Measurements from ENCODE around the gene NFASC.

NFASC gene

DNA sequence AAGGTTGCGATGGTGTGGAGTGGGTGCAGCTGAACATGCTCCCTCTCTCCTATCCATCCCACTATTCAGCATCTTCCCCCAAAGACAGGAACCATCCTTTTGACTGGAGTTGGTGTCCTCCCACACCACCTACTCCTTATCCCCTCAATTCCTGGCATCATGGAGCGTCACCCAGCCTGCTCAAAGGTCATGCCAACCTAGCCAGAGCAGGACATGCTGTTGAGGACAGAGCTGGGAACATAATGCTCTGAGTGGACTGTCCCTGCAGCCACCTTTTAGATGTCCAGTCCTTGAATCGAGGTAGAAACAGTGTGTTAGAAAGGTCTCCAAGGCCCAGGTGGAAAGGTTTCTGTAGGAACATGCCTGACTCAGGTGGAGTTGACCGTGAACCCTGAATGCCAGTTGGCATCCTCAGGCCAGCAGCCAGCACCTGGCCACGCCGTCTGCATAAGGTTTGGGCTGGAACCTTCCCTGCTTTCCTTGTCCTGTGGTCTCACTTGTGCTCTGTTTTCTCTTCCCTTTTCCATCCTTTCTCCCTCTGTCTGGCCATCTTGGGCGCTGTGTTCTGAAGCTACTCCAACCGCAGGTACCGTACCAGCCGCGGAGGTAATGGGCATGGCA, 120.2 kb downstream of the NFASC start:
- H3K9me3 ChIP-seq (ENCODE audit: control insufficient read depth in 2 of 2, low read length in 2 of 2) = no peaks in the 10 kb centered on the region
- H3K9ac ChIP-seq (ENCODE audit: low read length in 2 of 2) = no peak overlapping the region
- H3K4me1 ChIP-seq (ENCODE audit: control insufficient read depth, insufficient read depth, low read length) = peaks cover 5% of the 10 kb centered on the region
- H3K27ac ChIP-seq (ENCODE audit: low read length) = no peak overlapping the region
- no peaks in the 10 kb centered on the region for H3K27me3 ChIP-seq (ENCODE audit: control insufficient read depth in 1 of 2, insufficient read depth in 2 of 2, low read length in 2 of 2)
- H3K4me3 ChIP-seq (ENCODE audit: low read length in 2 of 2) = no peak overlapping the region
- peaks cover 25 to 66% of the 10 kb centered on the region in 2 donors for H3K36me3 ChIP-seq (ENCODE audit: control insufficient read depth in 2 of 2, insufficient read depth in 2 of 2, low read length in 2 of 2)

DNA sequence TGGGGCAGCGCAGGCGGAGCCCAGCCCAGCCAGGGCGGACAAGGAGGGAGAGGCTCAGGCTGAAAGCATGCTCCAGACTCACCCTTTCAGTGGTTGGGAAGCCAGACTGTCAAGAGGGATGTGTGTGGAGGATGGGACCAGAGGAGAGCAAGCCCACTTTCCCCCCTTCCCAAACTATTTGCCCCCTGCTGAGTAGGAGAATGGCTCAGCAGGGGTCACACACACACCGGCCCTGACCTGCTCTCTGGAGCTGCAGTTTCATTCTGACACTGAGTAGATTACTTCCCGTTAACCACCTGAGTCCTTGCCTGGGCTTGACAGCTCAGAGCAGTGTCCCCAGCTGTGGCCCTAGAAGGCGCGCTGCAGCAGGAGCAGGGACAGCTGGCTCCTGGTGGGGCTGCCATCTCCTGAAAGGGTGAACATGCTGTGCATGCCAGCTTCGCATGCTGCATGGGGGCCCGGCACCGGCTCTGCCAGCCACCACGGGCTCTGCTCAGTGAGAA, 120.7 kb downstream of the NFASC start:
- Histone ChIP-seq H3K36me3 (ENCODE audit: control insufficient read depth in 2 of 2, insufficient read depth in 2 of 2, low read length in 2 of 2) (peaks cover 25 to 60% of the 10 kb centered on the region in 2 donors), H3K27ac (ENCODE audit: low read length) (no peak overlapping the region), H3K4me1 (ENCODE audit: control insufficient read depth, insufficient read depth, low read length) (peaks cover 5% of the 10 kb centered on the region), H3K27me3 (ENCODE audit: control insufficient read depth in 1 of 2, insufficient read depth in 2 of 2, low read length in 2 of 2) (no peaks in the 10 kb centered on the region), H3K9me3 (ENCODE audit: control insufficient read depth in 2 of 2, low read length in 2 of 2) (no peaks in the 10 kb centered on the region), H3K9ac (ENCODE audit: low read length in 2 of 2) (no peak overlapping the region), H3K4me3 (ENCODE audit: low read length in 2 of 2) (no peak overlapping the region)

DNA sequence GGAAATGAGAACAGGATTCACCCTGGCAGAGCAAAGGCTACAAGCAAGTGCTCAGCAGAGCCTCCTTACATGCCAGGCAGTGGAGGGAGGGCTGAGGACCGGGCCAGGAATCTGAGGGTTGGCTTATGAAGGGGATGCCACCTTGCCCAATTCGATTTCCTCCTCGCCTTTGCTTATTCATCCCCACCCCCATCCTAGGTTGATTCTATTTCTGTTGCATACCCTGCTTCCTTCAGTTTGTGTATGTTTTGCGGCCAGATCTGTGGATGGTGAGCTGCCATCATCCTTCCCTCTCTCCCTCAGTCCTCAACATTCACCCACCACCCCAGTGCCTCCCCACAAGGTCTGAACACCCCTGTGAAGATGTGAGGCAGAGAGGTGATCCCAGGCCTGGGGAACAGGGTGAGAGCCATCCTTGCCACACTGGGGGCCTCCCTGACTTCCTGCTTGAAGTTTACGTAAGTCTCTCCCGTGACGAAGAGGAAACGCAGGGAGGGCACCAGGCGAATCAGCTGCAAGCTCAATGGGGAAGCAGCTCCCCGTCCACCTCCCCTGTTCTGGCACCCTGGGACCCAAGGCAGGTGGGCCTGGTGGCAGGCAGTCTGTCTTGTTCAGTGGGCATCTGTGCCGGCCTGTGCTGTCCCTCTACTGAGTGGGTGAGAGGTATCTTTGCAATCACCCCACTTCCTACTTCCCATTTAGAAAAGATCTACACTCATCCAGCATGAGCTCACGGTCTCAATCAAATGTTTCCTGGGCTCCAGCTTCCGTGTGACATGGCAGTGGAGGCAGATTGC, 121.7 kb downstream of the NFASC start:
- no peak overlapping the region for H3K4me3 ChIP-seq (ENCODE audit: low read length in 2 of 2)

DNA sequence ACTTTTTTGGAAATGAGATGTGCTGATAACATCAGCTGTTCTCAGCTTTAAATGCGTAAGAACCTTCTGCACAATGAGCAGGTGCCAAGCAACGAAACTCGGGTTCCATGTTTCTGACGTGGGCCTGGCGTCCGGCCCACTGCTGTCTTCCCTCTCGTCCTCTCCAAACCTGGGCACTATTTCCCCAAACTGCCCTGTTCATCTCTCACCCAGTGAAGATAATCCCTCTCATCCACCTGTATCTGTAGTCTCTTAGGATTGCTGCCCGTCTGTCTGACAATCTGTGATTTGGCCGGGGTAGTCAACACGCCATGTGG, 122.3 kb downstream of the NFASC start:
- H3K4me1 ChIP-seq (ENCODE audit: control insufficient read depth, insufficient read depth, low read length) = peaks cover 9% of the 10 kb centered on the region
- H3K27ac ChIP-seq (ENCODE audit: low read length) = no peak overlapping the region
- H3K27me3 ChIP-seq (ENCODE audit: control insufficient read depth in 1 of 2, insufficient read depth in 2 of 2, low read length in 2 of 2) = no peaks in the 10 kb centered on the region
- H3K4me3 ChIP-seq (ENCODE audit: low read length in 2 of 2) = no peak overlapping the region
- no peak overlapping the region for H3K9ac ChIP-seq (ENCODE audit: low read length in 2 of 2)
- H3K9me3 ChIP-seq (ENCODE audit: control insufficient read depth in 2 of 2, low read length in 2 of 2) = no peaks in the 10 kb centered on the region
- H3K36me3 ChIP-seq (ENCODE audit: control insufficient read depth in 2 of 2, insufficient read depth in 2 of 2, low read length in 2 of 2) = peaks cover 18 to 47% of the 10 kb centered on the region in 2 donors

More for the DNA sequence above, 121.7 kb downstream of the NFASC start:
- peak overlapping the region; percentile 24 for H3K27ac ChIP-seq (ENCODE audit: low read length)
- H3K4me1 ChIP-seq (ENCODE audit: control insufficient read depth, insufficient read depth, low read length) = peaks cover 9% of the 10 kb centered on the region
- no peaks in the 10 kb centered on the region for H3K27me3 ChIP-seq (ENCODE audit: control insufficient read depth in 1 of 2, insufficient read depth in 2 of 2, low read length in 2 of 2)
- no peak overlapping the region for H3K9ac ChIP-seq (ENCODE audit: low read length in 2 of 2)
- H3K9me3 ChIP-seq (ENCODE audit: control insufficient read depth in 2 of 2, low read length in 2 of 2) = no peaks in the 10 kb centered on the region
- peaks cover 24 to 50% of the 10 kb centered on the region in 2 donors for H3K36me3 ChIP-seq (ENCODE audit: control insufficient read depth in 2 of 2, insufficient read depth in 2 of 2, low read length in 2 of 2)

DNA sequence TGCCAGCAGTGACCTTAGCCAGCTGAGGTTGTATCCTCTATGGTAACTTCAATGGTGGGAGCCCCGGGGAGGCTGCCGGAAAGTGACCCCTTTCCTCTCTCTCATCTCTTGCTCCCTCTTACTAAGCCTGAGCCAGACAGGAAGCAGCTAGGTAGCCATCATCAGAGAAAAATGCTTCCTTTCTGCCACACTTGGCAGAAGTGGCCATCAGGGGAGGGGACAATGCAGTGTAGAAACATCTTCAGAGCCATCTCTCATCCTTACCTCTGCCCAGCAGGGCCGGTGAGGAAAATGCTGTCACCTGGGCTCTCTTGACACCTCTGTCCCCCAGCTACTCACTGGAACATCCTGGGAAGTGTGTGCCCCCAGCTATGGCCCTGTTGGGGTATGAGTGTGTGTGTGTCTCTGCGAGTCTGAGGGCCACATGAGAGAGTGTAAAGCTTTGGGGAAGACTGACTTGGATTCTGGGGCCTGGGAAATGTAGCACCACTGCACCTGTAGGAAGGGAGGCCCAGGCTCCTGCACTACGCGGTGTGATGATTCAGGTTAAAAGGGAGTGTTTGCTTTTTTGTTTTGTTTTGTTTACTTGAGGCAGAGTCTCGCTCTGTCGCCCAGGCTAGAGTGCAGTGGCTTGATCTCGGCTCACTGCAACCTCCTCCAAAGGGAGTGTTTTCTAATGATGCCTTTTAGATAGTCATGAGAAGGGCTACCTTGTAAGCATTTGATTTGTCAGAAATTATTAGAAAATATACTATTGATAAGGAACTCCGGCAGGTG, 123.6 kb downstream of the NFASC start:
- Histone ChIP-seq H3K4me1 (ENCODE audit: control insufficient read depth, insufficient read depth, low read length) (peaks cover 13% of the 10 kb centered on the region), H3K27me3 (ENCODE audit: control insufficient read depth in 1 of 2, insufficient read depth in 2 of 2, low read length in 2 of 2) (no peaks in the 10 kb centered on the region), H3K27ac (ENCODE audit: low read length) (no peak overlapping the region), H3K9ac (ENCODE audit: low read length in 2 of 2) (no peak overlapping the region), H3K9me3 (ENCODE audit: control insufficient read depth in 2 of 2, low read length in 2 of 2) (no peaks in the 10 kb centered on the region), H3K36me3 (ENCODE audit: control insufficient read depth in 2 of 2, insufficient read depth in 2 of 2, low read length in 2 of 2) (peaks cover 12 to 37% of the 10 kb centered on the region in 2 donors), H3K4me3 (ENCODE audit: low read length in 2 of 2) (no peak overlapping the region)

DNA sequence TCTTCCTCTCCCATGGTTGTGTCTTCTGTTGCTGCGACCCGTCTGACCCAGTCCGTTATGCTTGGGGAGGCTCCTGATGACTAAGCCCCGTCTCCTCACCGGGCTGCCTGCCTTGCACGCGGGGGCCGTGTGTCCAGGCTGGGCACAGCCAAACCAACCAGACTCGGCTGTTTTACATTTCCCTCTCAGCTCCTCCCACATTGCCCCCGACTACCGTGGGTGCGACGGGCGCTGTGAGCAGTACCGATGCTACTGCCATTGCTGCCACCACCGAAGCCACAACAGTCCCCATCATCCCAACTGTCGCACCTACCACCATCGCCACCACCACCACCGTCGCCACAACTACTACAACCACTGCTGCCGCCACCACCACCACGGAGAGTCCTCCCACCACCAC, 126.3 kb downstream of the NFASC start:
- no peak overlapping the region for H3K9ac ChIP-seq (ENCODE audit: low read length in 2 of 2)
- no peaks in the 10 kb centered on the region for H3K27me3 ChIP-seq (ENCODE audit: control insufficient read depth in 1 of 2, insufficient read depth in 2 of 2, low read length in 2 of 2)
- peak overlapping the region; percentile 31 for H3K27ac ChIP-seq (ENCODE audit: low read length)
- H3K9me3 ChIP-seq (ENCODE audit: control insufficient read depth in 2 of 2, low read length in 2 of 2) = no peaks in the 10 kb centered on the region
- H3K4me3 ChIP-seq (ENCODE audit: low read length in 2 of 2) = no peak overlapping the region
- peaks cover 12% of the 10 kb centered on the region for H3K4me1 ChIP-seq (ENCODE audit: control insufficient read depth, insufficient read depth, low read length)
- H3K36me3 ChIP-seq (ENCODE audit: control insufficient read depth in 2 of 2, insufficient read depth in 2 of 2, low read length in 2 of 2) = peaks cover 9 to 34% of the 10 kb centered on the region in 2 donors

DNA sequence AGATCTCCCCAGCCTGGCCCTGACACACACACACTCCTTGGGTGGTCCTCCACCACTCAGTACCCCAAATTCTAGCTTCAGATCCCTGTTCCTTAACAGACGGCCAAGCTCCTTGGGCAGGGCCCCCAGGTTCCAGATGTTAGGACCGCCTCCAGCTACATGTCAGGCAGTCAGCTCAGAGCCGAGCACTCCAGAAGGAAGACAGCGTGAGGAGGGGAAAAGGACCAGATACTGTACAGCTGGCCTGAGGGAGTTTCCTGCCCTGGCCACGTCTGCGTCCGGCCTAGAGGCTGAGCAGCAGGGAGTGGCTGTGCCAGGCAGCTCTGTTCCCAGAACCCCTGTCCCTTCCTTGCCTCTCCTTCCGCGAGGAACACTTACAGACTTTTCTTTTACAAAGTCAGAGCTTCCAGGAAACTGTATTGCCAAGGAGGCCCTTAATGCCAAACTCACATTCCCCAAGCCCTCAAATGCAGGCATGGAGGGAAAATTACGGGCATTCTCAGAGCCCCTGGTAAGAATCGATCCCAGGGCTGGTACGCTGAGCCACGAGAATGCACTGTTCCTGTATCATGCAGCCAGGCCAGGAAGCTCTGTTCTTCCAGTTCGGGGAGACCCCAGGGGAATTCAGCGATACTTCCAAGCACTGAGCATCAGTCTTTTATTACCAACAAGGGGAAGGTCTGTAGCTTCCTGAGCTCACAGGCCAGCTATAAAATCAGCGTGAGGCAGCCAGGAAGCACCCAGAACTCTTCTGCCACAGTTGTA, 127.1 kb downstream of the NFASC start:
- Histone ChIP-seq H3K9me3 (ENCODE audit: control insufficient read depth in 2 of 2, low read length in 2 of 2) (no peaks in the 10 kb centered on the region), H3K4me3 (ENCODE audit: low read length in 2 of 2) (no peak overlapping the region), H3K36me3 (ENCODE audit: control insufficient read depth in 2 of 2, insufficient read depth in 2 of 2, low read length in 2 of 2) (peaks cover 10 to 36% of the 10 kb centered on the region in 2 donors), H3K27ac (ENCODE audit: low read length) (peak overlapping the region; percentile 31), H3K9ac (ENCODE audit: low read length in 2 of 2) (no peak overlapping the region), H3K27me3 (ENCODE audit: control insufficient read depth in 1 of 2, insufficient read depth in 2 of 2, low read length in 2 of 2) (no peaks in the 10 kb centered on the region), H3K4me1 (ENCODE audit: control insufficient read depth, insufficient read depth, low read length) (peaks cover 12% of the 10 kb centered on the region)

DNA sequence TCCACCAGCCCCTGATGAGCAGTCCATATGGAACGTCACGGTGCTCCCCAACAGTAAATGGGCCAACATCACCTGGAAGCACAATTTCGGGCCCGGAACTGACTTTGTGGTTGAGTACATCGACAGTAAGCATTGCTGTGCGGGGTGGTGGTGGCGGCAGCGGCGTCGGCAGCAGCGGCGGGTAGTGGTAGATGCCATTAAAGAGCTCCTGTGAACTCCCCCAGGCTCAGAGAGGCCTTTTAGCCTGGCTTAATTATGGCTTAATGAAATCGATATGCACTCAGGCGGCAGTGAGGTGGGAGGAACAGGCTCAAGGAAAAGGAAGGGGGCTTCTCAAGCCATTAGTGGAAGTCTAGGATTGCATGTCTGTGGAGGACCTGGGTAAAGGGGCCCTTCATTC, 130.5 kb downstream of the NFASC start:
- Histone ChIP-seq H3K27me3 (ENCODE audit: control insufficient read depth in 1 of 2, insufficient read depth in 2 of 2, low read length in 2 of 2) (no peaks in the 10 kb centered on the region), H3K27ac (ENCODE audit: low read length) (no peak overlapping the region), H3K9me3 (ENCODE audit: control insufficient read depth in 2 of 2, low read length in 2 of 2) (no peaks in the 10 kb centered on the region), H3K4me1 (ENCODE audit: control insufficient read depth, insufficient read depth, low read length) (peaks cover 10% of the 10 kb centered on the region), H3K36me3 (ENCODE audit: control insufficient read depth in 2 of 2, insufficient read depth in 2 of 2, low read length in 2 of 2) (peaks cover 16 to 41% of the 10 kb centered on the region in 2 donors), H3K4me3 (ENCODE audit: low read length in 2 of 2) (no peak overlapping the region), H3K9ac (ENCODE audit: low read length in 2 of 2) (no peak overlapping the region)

DNA sequence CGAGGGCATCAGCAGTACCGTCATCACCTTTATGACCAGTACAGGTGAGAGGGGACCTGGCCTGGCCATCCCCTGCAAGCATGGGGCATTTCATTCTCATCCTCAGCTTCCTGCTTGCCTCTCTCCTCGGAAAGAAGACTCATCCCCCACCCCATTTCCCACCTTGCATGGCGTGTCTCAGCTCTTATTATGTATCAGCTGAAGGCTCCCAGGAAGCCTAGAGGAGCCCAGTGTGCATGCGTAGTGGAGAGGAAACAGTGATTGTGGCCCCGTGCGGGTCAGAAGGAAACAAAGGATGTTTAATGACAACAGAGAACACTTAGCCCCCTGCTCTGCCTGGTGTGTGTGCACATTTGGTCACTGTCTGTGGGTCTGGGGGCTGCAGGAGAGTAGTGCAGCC, 132.0 kb downstream of the NFASC start:
- Histone ChIP-seq H3K27me3 (ENCODE audit: control insufficient read depth in 1 of 2, insufficient read depth in 2 of 2, low read length in 2 of 2) (no peaks in the 10 kb centered on the region), H3K27ac (ENCODE audit: low read length) (no peak overlapping the region), H3K4me3 (ENCODE audit: low read length in 2 of 2) (no peak overlapping the region), H3K36me3 (ENCODE audit: control insufficient read depth in 2 of 2, insufficient read depth in 2 of 2, low read length in 2 of 2) (peaks cover 16 to 38% of the 10 kb centered on the region in 2 donors), H3K9me3 (ENCODE audit: control insufficient read depth in 2 of 2, low read length in 2 of 2) (no peaks in the 10 kb centered on the region), H3K9ac (ENCODE audit: low read length in 2 of 2) (no peak overlapping the region), H3K4me1 (ENCODE audit: control insufficient read depth, insufficient read depth, low read length) (peaks cover 6% of the 10 kb centered on the region)

Measured in stomach smooth muscle (tissue), 2 donors.